Colonic mucosa (tissue), 4 donors: Measurements from ENCODE around the gene DBNDD1. TPM values are rescaled to one million over a fixed set of nuclear protein-coding genes. Genes with fewer than 3 reads are reported as not detected.
"Not testable (repeated sequence)": the region's sequence is repeated elsewhere in the genome, so short reads cannot be mapped to it uniquely, and the experiment has no call there.

ENCODE experiments used
- DNase-seq: peaks from one replicate; pipeline ENCODE4 v3.0.0-alpha.2; 2020
- H3K27ac ChIP-seq: fragments of 200-600 bp; one replicate; pipeline ENCODE4 v1.8.0; 2021
- H3K27me3 ChIP-seq: fragments of 200-600 bp; one replicate; pipeline ENCODE4 v1.8.0; 2021
- H3K36me3 ChIP-seq: fragments of 200-600 bp; one replicate; pipeline ENCODE4 v1.8.0; 2021
- H3K4me1 ChIP-seq: fragments of 200-600 bp; one replicate; pipeline ENCODE4 v1.8.0; 2021; ENCODE audit warnings: mild to moderate bottlenecking
- H3K4me3 ChIP-seq: fragments of 200-600 bp; one replicate; pipeline ENCODE4 v1.8.0; 2021
- H3K9ac ChIP-seq, 2 donors: one replicate each; pipeline ENCODE4 v1.7.0; 2013; ENCODE audit warnings: control low read depth in 2 of 2, low read depth in 2 of 2, low read length in 2 of 2
- H3K9me3 ChIP-seq: fragments of 200-600 bp; one replicate; pipeline ENCODE4 v1.8.0; 2021
- intact Hi-C: fragments of 100-400 bp; cut with DNase I; formaldehyde crosslinking; loops from one replicate; pipeline ENCODE4 v1.14.1; 2022
- total RNA-seq, 2 donors: library from RNA; stranded (reverse); fragmentation: NEBNext Ultra II Directional in 1 of 2; extraction: Animal tissue kit (Norgen Biotek cat#: 25700) in 1 of 2; gene quantifications; one replicate each; pipeline ENCODE4 v1.2.1, GENCODE V29; 2021
- TF ChIP-seq, protein P1 (sequence below): fragments of 200-600 bp; IDR thresholded peaks from one replicate; pipeline ENCODE4 v1.8.0; 2022; ENCODE audit warnings: antibody characterized with exemption, mild to moderate bottlenecking
- donor health status: healthy.
- donor health status: DM: no; HTN: no; CAD: no.
- donor health status: DM: no; HTN: no; CAD: no.

Gene DBNDD1, protein sequence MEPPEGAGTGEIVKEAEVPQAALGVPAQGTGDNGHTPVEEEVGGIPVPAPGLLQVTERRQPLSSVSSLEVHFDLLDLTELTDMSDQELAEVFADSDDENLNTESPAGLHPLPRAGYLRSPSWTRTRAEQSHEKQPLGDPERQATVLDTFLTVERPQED
- total RNA-seq: 1 to 10 TPM; 2.2 to 5.5 TPM

DNA sequence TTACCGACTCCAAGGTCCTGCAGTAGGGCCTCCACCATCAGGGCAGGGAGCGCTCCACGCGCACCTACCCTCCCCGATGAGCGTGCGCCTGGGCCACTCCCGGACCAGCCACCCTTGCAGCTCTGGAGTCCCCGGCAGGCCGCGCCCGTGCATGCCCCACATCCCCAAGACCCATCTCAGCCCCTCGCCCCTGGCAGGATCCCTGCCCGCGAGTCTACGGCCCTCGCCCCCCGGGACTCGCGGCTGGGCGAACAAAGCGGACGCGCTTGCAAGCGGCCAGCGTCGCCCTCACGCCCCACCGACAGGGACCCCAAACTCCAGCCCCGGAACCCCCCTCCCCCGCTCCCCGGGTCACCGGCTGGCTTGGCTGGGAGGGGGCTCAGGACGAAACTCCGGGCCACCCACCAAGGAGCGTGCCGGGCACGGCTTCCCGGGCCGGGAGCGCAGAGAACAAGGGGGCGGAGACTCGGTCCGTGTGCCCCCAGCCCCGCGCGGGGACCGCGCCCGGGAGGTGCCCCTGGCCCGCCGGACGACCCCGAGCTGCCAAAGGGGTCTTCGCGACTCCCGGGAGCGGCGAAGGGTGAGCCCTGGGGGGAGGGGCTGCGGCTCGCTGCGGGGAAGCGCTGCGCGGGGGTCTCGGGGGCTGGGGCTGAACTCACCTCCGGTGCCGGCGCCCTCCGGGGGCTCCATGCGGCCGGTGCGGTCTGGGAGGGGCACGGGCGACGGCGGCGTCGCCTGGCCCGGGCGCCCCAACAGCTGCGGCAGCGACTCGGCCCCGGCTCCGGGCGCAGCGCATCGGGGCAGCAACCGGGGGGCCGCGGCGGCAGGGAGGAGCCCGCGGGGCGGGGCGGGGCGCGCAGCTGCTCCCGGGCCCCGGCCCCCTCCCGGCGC, at the start of gene DBNDD1:
Gene DBNDD1, minus strand, starts transcription at position 805 of the 891 bp plus-strand sequence. Its CDS starts 115 bp downstream, at position 690.
- TF ChIP-seq, protein P1, sequence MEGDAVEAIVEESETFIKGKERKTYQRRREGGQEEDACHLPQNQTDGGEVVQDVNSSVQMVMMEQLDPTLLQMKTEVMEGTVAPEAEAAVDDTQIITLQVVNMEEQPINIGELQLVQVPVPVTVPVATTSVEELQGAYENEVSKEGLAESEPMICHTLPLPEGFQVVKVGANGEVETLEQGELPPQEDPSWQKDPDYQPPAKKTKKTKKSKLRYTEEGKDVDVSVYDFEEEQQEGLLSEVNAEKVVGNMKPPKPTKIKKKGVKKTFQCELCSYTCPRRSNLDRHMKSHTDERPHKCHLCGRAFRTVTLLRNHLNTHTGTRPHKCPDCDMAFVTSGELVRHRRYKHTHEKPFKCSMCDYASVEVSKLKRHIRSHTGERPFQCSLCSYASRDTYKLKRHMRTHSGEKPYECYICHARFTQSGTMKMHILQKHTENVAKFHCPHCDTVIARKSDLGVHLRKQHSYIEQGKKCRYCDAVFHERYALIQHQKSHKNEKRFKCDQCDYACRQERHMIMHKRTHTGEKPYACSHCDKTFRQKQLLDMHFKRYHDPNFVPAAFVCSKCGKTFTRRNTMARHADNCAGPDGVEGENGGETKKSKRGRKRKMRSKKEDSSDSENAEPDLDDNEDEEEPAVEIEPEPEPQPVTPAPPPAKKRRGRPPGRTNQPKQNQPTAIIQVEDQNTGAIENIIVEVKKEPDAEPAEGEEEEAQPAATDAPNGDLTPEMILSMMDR: no peak
- no peak for DNase-seq
- Histone ChIP-seq H3K9me3 (no peaks in the 10 kb centered on the region), H3K4me3 (peak within 1 kb of the TSS; percentile 53), H3K27me3 (no peaks in the 10 kb centered on the region), H3K36me3 (no peaks in the 10 kb centered on the region), H3K9ac (peak within 1 kb of the TSS; percentile 34 to 76), H3K27ac (no peak within 1 kb of the TSS), H3K4me1 (peaks cover 3% of the 10 kb centered on the region)
- intact Hi-C loops: no loop called here

DNA sequence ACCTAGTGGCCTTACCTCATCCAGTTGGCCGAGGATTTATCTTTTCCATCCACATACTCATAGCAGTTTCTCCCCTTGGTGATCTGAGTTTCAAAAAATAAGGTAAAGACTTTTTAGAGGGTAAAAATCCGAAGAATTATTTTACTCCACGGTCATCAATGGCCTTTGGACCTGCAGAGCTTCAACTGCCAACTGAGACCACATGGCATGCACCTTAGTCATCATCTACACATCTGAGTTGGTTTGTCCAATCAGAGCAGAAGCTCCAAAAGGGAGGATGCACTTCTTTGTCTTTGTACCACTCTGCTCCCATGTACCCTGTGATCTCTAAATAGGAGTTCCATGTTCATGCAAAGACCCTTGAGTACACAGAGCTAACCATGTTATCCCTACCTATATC, 42.2 kb upstream of the DBNDD1 start:
- H3K9ac ChIP-seq: no peak overlapping the region
- H3K27me3 ChIP-seq: no peaks in the 10 kb centered on the region
- TF ChIP-seq, protein P1: no peak
- no peak overlapping the region for H3K27ac ChIP-seq
- H3K36me3 ChIP-seq: no peaks in the 10 kb centered on the region
- H3K4me3 ChIP-seq: no peak overlapping the region
- H3K9me3 ChIP-seq: no peaks in the 10 kb centered on the region
- H3K4me1 ChIP-seq: no peaks in the 10 kb centered on the region
- no peak for DNase-seq
- intact Hi-C loops: no loop called here

DNA sequence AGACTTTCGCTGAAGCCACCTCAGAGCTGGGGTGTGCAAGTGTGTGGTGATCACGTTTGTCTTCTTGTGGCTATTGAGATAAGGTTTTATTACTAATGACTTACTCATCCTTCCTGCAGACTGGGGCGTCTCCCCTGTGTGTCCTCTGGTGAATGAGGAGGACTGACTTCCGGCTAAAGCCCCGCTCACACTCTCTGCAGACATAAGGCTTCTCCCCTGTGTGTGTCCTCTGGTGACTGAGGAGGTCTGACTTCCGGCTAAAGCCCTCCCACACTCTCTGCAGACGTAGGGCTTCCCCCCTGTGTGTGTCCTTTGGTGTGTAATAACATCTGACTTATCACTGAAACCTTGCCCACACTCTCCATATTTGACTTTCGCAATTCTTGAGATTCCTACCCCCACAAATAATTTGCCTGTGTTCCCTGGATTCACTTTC, 38.5 kb upstream of the DBNDD1 start:
- intact Hi-C loops: no loop called here
- H3K36me3 ChIP-seq: no peaks in the 10 kb centered on the region
- no peak for DNase-seq
- H3K9ac ChIP-seq: no peak overlapping the region
- H3K9me3 ChIP-seq: no peaks in the 10 kb centered on the region
- H3K4me3 ChIP-seq: no peak overlapping the region
- H3K4me1 ChIP-seq: no peaks in the 10 kb centered on the region
- TF ChIP-seq, protein P1: no peak
- H3K27ac ChIP-seq: no peak overlapping the region
- H3K27me3 ChIP-seq: no peaks in the 10 kb centered on the region

DNA sequence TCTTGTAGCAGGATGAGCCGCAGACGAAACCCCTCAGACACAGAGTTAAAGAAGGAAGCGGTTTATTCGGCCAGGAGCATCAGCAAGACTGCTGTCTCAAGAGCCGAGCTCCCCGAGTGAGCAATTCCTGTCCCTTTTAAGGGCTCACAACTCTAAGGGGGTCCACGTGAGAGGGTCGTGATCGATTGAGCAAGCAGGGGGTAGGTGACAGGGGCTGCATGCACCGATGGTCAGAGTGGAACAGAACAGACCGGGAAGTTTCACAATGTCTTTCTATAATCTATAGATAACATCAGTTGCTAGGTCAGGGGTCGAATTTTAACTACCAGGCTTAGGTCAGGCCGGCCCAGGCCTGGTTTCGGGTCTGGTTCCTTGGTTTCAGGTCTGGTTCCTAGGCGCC, 37.3 kb upstream of the DBNDD1 start:
- H3K27ac ChIP-seq, H3K36me3 ChIP-seq, DNase-seq: not testable (repeated sequence)

DNA sequence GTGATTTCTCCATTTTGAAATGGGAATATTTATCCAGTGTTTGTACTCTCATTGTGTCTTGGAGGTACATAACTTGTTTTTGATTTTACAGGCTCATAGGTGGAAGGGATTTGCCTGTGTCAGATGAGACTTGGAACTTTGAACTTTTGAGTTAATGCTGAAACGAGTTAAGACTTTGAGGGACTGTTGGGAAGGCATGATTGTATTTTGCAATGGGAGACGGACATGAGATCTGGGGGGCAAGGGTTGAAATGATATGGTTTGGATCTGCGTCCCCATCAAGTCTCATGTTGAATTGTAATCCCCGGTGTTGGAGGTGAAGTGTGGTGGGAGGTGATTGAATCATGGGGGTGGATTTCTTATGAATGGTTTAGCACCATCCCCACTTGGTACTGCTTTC, 36.1 kb upstream of the DBNDD1 start:
- no peaks in the 10 kb centered on the region for H3K4me1 ChIP-seq
- no peak overlapping the region for H3K27ac ChIP-seq
- TF ChIP-seq, protein P1: no peak
- no peaks in the 10 kb centered on the region for H3K36me3 ChIP-seq
- H3K9me3 ChIP-seq: no peaks in the 10 kb centered on the region
- H3K4me3 ChIP-seq: no peak overlapping the region
- no peak for DNase-seq
- H3K27me3 ChIP-seq: no peaks in the 10 kb centered on the region
- no peak overlapping the region for H3K9ac ChIP-seq
- intact Hi-C loops: no loop called here

More for the DNA sequence above, 37.3 kb upstream of the DBNDD1 start:
- H3K9ac ChIP-seq, H3K4me3 ChIP-seq, H3K4me1 ChIP-seq, H3K9me3 ChIP-seq, H3K27me3 ChIP-seq, intact Hi-C loops: not testable (repeated sequence)

DNA sequence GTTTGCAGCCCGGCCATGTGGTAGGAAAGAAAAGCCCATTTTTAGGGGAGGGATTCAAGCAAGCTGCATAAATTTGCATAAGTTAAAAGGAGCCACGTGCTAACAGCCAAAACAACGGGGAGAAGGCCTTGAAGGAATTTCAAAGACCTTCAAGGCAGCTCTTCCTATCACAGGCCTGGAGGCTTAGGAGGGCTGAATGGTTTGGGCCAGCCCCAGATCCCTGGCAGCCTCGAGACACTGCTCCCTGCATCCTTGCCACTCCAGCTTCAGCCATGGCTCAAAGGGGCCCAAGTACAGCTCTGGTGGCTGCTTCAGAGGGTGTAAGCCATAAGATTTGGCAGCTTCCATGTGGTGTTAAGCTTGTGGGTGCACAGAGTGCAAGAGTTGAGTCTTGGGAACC, 35.3 kb upstream of the DBNDD1 start:
- Histone ChIP-seq H3K4me1 (no peaks in the 10 kb centered on the region), H3K27ac (no peak overlapping the region), H3K9ac (no peak overlapping the region), H3K4me3 (no peak overlapping the region), H3K36me3 (no peaks in the 10 kb centered on the region), H3K9me3 (no peaks in the 10 kb centered on the region), H3K27me3 (no peaks in the 10 kb centered on the region)
- intact Hi-C loops: no loop called here
- no peak for DNase-seq
- TF ChIP-seq, protein P1: no peak
